ENCODE measurements around the gene TFAP2A.

TFAP2A gene

DNA sequence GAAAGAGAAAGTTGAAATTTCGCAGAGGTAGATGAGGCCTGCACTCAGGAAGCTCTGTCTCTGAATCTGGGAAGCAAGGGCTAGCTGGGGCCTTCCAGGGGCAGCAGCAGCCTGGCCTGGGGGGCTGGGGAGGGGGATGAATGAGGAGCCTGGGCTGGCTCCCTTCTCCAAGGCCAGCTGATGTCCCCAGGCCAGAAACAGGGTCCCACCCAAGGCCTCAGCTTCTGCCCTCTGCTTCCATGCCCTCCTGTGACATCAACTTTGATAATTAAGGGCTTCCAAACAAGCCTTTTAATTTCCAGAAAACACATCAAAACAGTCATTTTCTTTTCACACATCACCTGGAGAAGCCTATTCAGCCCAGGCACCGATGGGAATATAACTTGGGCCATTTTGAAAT is 15.4 kb downstream of the TFAP2A start:
- DNase-seq = no peak

DNA sequence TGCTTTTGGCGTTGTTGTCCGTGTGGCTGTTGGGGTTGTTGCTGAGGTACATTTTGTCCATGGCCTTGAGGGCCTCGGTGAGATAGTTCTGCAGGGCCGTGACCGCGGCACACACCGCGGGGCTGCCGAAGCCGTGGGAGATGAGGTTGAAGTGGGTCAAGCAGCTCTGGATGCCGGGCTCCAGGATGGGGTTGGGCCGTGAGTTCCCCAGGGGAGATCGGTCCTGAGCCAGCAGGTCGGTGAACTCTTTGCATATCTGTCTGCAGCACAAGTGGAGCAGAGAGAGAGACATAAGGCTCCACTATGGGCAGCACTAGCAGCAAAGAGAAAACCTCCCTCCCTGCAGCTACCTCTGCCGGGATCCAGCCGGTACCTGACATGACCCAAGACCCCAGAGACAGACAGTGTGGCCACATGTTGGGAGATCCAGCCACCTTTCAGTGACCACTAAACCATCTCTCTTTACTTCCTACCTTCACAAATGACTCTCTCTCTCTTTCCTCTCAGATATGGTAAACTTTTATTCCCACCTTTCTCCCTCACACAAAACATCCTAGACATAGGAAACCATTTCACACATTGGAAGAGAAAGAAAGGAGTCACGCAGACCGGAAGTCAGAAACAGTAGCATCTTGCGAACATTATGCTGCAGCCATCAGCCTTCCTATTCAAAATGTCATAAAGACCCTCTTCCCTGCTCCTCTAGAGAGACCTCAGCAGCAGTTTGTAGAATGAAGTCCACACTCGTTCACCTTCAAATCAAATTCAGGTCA is 16.2 kb downstream of the TFAP2A start:
- no peak for DNase-seq

DNA sequence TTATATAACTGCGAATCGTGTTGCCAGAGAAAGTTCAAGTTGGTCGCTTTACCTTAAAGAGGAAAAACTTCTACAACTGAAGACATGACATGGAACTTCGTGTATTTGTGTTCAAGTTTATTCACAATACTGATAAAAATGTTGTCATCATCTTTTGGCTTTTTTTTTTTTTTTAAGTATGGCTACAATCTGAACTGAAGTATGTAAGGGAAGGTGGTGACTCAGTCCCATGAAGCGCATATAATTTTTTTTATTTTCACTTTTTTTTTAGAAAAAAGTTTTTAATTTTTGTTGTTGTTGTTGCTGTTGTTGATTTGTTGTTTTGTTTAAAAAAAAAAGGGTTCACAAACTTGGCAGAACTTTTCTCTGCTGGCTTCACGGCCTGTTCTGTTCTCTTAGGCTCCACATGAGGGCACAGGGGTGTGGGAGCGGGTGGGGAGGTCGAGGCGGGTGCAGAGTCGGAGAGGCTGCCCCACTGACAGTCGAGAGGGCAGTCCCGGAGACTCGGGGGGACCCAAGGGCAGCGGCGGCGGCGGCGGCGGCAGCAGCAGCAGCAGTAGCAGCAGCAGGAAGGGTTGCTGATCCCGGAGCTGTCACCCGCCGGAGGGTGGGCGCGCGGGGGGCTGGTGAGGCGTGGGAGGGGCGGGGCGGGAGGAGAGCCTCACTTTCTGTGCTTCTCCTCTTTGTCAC is 17.0 kb downstream of the TFAP2A start:
- no peak for DNase-seq

DNA sequence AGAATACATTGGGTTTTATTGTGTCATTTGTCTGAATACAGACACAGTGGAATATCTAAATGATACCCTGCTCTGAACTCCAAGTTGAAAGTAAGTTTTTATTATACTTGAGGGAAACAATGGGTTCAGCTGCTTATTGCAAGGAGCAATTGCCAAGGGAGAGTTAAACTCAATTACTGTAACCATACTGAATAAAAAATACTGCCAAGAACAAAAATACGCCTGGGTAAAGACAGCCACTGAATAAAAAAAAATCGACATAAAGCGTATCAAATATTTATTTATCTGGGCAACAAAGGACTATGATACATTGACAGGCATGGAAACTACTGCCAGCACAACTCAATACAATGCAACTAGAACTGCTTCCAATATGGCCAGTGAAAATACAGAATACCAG is 18.1 kb downstream of the TFAP2A start:
- no peak for DNase-seq

DNA sequence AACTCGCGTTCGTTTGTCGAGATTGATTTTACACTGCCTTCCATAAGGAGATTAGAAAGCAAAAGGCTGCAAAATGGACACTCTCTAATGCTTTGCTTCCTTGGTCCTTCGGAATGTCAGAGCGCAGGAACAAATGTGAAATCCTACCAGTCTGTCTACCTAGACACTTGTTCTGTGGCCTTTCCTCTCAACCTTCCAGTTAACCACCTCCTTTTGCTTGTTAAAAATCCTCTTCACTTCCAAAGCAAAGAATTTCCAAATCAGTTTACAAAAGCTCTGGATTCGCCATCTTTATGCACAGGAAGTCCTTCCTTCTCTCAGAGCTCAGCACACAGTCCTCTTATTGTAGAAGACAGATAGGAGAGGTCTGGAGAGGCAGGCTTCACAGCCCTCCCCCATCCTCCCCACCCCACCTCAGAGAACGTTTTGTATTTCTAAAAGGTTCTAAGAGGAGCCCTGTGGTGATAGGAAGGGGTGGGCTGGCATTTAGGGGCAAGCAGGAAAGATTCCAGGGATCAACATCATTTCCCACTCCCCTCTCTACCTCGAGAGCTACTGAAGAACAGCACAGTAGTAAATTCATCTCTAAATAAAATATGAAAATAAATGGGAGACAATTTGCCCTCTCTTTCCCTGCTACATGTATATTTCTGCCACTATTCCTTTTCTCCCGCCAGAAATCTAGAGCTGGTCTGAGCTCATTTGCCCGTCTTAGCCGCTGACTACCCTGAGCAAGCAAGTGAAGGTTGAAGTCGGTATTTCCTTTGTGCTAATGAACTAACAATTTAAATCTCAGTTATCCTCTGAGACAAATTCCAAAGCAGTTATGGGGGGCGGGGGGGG is 18.9 kb downstream of the TFAP2A start:
- DNase-seq = no peak

DNA sequence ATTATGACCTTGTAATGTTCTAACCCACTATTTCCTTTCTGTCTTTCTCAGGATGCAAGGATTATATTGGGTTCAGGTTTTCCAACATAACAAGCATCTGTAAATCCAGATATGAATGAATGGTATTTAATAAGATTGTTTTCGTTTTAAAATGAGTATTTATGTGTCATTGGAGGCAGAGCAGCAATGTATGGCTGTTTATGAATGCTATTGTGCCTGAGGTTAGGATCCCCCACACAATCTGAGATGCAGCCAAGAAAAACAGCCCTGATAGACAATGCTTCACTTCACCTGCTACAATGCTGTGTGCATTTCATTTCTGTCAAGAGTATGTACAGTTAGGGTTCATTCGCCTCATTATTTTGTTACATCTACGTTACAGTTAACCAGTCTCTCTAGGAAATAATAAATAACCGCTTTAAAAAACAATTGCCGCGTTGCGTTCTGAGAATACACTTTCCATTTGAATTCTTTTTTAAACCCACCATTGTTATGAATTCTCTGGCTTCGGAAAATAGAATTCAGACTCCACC is 19.6 kb downstream of the TFAP2A start:
- no peak for DNase-seq

DNA sequence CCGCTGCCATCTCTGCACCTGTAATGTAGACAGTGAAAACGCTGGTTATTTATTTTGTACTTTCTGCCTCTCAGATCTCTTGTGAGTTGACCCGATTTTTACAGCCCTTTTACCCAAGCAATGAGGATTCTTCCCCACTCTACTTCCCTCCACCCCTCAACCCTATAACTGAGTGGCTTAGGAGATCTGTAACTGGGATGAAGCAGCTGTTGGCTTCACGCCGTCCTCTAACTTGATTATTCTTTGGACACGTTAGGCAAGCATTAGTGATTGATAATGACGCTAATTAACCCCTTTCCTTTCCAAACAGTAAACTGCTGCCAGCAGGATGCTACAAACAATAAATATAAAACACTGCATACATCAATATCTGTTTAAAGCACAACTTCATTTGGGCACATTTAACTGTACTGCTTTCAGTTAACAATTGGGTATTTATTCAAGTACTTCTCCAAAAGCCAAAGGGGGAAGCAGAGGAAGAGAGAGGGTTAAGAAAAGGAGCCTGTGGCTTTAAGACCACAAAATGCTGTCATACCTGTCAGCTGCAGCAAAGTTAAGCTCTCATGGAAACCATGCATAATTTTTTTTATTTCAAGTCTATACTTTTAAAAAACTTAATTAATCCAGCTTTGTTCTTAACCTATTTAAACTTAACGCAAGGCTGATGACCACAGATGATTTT is 21.2 kb downstream of the TFAP2A start:
- no peak for DNase-seq

DNA sequence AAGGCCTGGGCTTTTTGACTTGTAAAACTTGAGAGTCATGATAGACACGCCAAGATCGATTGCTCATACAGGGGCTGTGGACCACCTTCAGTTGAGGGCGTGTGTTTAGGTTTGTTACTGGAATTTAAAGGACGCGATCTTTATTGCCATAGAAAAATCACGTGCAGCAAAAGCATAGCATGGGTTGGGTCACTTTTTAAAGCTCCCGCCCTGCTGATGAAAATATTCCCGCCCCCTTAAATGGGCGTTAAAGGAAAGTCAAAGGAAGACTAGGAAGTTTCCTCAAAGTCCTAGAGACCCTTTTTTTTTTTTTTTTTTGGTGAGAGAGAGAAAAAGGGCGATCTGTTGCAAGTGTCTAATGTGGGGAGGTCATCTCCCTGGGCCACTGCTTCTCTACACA is 23.1 kb downstream of the TFAP2A start:
- DNase-seq = no peak

DNA sequence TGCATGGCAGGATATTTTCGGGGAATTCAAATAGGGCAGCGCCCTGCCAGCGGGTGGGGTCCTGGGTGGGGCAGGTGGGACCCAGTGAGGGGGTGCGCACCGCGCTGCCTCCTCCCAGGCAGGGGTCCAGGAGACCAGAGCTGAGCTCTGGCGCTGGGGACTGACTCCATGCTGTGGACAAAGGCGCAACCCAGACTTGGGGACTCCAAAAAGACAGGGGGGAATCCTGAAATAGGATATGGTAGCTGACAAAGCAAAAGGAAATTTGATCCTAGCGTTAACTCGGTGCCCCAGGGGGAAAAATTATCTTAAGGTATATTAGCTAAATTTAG is 23.6 kb downstream of the TFAP2A start:
- DNase-seq = no peak

DNA sequence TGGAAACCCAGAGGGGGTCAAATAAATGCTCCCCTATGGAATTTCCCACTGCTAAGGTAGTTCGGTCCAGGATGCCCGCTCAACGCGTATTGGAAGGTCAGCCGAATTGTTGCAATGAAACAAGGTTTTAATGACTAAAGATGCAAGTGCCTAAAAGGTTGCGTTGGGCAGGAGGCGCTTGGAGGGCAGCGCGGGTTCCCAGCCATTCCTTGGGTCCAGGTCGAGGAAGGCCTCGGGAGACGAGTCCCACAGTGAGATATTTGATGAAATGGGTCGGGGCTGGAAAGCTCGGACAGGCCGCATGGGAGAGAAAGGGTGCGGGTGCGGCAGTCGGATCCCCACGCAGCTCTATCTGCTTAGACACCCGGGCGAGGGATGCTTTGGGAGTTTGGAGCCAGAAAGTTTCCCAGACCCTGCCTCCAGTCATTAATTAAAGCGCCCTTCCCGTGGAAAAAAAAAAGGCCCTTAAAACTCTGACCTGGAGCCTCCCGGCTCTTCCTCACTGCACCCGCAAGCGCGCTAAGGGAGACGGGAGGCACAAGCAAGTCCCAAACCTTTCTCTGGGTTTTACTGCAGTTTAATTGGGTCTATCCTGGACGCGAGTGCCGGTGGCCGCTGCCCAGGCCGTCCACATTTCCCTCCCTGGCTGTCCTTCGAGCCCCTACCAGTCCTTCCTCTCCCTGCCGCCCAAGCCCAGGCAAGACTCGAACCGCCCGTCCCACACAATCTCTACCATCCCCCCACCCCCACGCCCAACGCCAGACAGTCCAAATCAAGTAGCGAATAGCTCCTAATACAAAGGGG is 24.2 kb downstream of the TFAP2A start:
- no peak for DNase-seq

DNA sequence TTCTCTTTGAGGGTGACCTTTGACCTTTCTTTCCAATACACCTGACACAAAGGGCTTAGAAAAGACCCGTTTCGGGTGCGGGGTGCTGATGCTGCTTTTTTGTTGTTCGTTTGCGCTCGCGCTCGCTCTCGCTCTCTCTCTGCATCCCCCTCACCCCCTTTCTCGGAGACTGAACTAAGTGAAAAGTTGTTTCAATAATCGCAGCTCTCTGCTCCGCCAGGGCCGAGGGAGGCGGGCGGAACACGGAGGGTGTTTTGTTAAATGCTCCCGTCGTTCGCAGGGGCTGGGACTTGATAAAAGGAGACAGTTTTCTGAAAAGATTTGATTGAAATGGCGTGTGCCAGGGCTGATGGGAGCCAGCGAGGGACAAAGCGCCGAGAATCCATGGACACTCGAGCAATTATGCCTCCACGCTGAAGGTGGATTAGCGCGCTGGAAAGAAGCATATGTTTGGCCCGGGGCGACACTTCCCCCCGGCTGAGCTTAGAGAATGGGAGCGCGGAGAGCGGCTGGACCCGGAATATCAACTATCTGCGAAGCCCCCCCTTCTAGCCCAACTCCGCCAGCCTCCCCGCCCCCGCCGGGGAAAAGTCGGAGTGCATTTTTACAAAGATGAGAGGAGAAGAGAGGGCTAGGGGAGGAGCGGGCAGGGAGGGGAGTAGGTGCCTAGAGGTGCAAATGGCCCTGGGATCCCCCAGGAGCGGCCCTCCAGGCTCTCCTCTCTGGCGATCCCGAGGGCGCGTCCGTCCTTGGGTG is 25.0 kb downstream of the TFAP2A start:
- DNase-seq = no peak

DNA sequence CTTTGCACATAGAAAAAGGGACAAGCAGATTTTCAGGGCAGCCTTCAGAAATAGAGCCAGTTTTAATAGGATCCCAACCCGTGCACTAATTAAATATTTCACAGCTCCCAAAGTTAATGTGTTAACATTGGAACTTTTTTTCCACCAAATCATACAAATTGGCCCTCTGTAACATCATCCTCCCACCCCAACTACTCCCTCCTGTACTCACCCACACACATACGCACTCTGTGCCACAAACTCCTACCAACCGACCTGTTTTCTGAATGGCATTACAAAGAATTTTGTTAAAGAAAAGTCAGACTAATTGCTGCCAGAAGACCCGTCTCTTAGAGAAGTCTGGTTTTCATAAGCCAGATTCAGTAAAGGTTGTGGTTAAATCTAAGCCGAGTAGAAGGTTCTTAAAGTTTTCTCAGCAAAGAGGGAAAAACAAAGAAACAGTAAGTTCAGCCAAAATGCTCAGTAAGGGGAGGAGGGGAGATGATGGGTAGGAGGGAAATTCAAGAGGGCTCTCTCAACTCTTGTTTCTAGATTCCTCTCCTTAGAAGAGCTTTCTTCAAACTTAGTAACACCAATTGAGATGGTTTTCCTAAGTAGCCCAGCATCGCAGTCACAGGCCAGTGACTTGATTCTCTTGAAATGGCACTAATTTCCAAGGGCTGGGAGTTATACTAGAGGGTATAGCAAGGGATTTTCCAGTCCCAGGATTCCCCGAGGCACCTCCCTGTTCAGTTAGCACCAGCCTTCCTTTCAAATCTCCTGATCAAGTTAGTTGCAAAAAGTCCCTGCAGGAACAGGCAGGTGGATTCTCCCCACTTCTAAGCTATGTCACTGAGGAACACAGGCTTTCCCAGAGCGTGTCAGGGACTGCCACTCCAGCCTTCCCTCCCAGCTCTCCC is 27.9 kb downstream of the TFAP2A start:
- no peak for DNase-seq

DNA sequence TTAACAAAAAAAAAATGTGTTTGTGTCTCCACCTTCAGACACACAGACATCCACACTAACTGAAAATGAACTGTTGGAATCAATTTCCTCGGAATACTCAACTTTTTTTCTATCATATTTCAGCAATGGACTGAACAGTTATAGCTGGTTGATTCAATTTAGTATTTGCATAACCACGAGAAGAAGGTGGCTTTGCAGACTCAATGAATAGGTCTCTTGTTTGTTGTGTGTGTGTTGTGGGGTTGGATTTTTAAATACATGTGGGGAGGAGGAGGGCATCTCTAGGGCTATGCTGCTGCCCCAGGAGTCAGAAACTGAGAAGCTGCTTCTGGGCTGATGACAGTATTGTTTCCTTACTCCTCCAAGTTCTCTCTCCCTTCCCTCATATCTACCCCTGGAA is 28.7 kb downstream of the TFAP2A start:
- DNase-seq = no peak

DNA sequence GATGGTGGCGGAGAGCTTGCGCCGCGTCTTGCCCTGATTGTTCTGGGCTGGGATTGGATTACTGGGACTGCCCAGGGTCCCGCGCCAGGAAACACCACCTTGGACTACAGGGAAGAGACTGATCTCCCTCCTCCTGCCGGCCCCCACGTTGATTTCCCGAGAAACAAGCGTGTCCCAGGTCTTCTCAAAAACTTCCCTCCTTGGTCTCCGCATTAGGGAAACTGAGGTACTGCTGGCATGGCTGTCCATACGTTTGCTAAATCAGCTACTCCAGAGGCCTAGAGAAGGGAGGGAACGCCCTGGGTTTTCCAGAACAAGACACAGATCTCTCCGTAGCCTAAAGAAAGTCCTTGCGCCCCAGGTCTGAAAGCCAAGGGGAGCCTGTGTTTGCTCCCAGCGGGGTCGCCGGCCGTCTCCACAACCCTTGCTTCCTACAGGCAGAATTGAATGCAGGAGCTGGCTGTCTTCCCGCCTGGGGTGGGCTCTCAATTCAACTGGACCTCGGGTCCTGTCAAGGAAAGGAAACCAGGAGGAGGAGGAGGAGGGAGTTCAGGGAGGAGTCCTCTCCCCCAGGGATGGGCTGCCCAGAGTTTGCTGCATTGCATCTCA is 29.2 kb downstream of the TFAP2A start:
- DNase-seq = no peak

DNA sequence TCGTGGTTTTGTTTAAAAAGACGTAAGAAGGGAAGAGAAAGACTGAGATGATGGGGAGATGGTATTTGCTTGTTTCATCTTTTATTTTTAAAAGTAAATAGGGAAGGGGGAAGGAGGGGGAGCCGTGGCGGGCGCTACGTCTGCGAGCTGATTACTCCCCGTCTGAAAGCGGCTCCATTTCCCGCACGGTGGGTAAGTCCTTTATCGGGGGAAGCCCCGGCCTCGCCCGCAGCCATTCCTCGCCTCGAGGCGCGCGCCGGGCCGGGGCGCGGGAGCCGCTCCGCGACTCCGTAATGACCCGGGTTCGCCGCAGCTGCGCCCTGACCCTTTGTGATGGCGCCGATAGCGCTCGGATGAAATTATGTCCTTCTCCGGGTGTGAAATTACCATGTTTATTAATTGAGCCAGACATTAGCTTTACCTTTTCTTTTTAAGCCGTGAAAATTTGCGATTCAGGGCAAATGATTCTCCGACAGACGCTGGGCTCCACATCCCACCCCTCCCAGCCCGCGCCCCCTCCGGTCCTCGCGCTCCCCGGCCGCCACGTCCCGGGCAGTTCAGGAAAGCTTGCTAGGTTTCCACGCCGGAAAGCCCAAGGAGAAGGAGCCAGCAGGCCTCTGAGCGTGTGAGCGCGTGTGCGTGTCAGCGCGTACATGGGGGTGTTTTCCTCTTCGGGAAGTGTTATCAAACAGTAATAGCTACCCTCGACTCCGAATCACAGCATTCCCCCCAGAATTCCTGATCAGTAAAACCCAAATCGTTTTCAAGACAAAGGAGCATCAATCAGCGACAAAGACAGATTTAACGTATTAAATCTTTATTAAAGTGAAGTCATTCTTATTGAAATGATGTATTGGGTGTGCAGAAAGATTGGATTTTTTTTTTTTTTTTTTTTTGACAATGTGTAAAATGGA is 30.0 kb downstream of the TFAP2A start:
- DNase-seq = no peak

DNA sequence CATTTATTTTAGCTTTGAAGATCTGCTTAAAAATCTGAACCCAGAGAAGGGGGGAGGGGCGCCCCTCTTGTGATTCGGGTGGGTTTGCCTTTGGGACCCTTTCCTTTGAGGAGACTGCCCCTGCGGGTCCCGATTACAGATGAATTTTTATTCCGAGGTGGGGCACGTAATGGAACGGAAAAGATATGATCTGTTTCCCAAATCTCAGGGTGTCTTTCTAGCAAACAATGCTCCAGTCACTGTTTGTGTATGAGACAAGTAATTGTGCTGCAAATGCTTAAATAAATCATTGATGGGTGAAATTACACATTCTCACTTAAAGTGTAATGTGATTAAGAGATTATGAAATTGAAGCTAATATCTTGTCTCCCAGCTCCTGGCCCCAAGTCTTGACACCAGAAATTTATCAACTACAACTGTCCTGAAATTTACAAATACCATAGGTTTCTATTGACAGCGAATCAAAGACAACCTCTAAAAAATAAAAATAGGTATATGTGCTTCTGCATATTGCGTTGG is 30.7 kb downstream of the TFAP2A start:
- DNase-seq = no peak

Measured in hypothalamus (tissue), 51 donors.